ENCODE data around the gene RNF167.

RNF167 gene

DNA sequence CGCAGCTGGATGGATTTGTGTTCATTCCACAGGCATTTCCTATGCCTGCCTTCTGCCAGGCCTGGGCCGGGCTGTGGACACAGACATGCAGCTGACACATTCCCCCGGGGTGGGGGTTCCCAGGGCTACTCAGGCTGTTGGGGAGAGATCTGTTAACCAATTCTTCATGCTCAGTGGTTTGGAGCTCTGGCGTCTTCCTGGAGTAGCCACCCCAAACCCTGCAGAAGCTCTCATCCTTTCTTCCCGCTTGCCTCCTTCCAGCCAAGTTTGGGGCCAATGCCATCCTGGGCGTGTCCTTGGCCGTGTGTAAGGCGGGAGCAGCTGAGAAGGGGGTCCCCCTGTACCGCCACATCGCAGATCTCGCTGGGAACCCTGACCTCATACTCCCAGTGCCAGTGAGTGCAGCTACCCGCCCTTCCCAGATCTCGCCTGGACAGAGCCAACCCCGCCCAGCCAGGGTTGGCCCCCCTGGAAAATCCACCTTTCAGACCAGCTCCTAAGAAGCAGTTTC is 13.4 kb downstream of the RNF167 start:
- DNase-seq (ENCODE audit: low read depth in 2 of 2): no peak

DNA sequence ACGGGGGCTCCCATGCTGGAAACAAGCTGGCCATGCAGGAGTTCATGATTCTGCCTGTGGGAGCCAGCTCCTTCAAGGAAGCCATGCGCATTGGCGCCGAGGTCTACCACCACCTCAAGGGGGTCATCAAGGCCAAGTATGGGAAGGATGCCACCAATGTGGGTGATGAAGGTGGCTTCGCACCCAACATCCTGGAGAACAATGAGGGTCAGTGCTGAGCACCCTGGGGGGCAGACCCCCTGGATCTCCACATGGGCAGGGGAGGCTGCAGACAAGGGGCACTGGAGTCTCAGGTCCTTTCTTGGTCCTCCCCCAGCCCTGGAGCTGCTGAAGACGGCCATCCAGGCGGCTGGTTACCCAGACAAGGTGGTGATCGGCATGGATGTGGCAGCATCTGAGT is 15.0 kb downstream of the RNF167 start:
- DNase-seq (ENCODE audit: low read depth in 2 of 2): no peak

DNA sequence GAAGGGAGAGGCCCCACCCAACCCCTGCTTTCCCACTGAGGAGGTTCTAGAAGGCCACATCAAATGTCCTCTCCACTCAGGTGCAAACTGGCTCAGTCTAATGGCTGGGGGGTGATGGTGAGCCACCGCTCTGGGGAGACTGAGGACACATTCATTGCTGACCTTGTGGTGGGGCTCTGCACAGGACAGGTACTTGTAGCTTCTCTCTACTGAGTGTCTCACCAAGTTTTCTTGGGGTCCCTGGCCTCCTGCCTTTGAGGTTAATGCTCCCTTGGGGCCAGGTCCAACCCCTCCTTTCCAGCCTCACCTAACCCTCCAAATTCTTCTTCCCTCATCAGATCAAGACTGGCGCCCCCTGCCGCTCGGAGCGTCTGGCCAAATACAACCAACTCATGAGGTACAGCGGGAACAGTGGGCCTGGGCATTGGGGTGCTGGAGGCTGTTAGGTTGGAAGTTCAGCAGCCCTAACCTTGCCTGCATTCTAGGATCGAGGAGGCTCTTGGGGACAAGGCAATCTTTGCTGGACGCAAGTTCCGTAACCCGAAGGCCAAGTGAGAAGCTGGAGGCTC is 16.5 kb downstream of the RNF167 start:
- DNase-seq (ENCODE audit: low read depth in 2 of 2): no peak

- DNase-seq (ENCODE audit: low read depth in 2 of 2): no peak
These were observed 18.0 kb downstream of the RNF167 start for GRCh38 chr17:4958102-4958501.

DNA sequence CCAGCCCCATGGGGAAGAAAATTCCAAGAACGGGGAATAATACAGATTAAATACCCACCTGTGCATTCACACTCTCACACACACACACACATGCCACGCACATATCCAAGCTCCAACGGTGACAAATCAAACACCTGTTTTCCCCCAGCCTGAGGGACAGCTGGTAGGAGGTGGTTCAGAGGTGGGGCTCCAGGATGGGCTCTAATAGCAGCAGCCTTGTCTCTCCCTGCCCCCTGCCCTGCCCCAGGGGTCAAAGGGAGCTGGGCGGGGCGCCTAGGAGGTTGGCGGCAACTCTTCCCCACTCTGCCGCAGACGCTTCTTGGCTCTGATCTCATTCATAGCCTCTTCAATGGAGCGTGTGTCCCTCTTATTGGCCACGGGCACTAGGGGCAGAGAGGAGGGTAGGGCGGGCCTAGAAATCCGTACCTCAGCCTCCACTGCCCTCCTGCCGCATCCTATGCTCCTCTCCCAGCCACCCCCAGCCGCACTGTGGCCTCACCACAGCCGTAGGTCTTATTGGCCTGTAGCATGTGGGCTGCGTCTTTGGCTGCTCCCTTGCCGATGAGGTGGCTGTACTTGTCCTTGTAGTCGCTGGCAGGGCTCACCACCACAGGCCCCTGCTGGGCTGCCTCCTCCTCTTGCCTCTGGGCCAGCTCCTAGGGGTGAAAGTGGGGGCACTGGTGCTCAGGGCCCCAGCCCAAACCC is 19.3 kb downstream of the RNF167 start:
- DNase-seq (ENCODE audit: low read depth in 2 of 2): no peak

DNA sequence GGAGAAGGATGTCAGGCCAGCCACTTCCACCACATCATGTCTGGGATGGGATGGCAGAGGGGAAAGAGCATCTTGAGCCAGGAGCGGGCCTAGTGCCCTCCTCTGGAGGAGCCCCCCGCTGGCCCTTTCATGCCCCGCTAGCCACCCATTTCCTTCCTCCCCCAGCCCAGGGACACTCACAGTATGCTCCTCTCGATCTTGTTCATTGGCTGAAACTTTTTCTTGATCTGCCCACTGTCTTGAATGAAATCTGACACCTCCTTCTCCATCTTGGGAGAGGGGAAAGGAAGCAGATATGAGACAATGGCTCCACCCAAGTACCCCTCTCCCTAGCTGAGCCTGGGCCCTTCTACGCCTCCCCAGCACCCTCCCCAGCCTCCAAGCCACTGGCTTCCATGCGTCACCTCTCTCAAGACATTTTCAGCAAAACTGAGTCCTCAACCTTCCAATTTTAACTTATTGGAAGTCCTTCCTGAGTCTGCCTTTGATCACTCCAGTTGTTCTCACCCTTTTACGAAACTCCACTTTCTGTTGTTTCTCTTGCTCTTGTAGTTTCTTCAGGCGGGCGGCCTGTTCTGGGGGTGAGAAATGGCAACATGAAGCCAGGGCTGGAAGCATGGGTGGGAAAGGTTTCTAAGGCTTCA is 20.3 kb downstream of the RNF167 start:
- DNase-seq (ENCODE audit: low read depth in 2 of 2): no peak

GRCh38 chr17:4965311-4965986 is 25.4 kb downstream of the RNF167 start:
- DNase-seq (ENCODE audit: low read depth in 2 of 2): no peak

DNA sequence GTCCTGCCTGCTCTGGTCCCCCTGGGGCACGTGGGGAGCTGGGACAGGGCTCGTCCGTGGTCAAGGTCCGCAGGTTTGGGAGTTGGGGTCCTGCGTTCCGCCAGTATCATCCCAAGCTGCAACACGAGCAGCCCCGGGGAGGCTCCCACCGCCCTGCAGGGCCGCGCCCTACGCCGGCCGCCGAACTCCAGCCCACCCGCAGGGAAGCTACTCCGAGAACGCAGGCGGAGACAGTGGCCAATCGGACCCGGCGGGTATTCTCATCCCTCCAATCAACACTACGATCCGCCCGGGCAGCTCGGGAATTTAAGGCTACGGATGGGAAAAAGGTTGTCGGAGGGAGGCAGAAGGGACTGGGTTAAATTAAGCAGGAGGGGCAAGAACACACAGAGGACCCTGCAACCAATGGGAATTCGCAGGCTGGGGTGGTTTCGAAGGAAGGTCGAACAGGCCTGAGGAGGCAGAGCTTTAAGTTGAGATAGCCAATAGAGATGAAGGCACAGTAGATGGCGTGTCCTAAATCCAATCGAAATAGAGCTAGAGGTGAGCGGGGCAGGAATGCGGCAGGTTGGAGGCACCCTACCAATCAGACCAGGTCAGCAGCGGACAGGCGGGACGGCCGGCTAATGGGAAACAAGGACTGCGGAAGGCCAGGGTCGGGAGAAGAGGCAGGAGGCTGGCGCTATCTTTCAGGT is 26.9 kb downstream of the RNF167 start:
- DNase-seq (ENCODE audit: low read depth in 2 of 2): peak; percentile 88 to 89

DNA sequence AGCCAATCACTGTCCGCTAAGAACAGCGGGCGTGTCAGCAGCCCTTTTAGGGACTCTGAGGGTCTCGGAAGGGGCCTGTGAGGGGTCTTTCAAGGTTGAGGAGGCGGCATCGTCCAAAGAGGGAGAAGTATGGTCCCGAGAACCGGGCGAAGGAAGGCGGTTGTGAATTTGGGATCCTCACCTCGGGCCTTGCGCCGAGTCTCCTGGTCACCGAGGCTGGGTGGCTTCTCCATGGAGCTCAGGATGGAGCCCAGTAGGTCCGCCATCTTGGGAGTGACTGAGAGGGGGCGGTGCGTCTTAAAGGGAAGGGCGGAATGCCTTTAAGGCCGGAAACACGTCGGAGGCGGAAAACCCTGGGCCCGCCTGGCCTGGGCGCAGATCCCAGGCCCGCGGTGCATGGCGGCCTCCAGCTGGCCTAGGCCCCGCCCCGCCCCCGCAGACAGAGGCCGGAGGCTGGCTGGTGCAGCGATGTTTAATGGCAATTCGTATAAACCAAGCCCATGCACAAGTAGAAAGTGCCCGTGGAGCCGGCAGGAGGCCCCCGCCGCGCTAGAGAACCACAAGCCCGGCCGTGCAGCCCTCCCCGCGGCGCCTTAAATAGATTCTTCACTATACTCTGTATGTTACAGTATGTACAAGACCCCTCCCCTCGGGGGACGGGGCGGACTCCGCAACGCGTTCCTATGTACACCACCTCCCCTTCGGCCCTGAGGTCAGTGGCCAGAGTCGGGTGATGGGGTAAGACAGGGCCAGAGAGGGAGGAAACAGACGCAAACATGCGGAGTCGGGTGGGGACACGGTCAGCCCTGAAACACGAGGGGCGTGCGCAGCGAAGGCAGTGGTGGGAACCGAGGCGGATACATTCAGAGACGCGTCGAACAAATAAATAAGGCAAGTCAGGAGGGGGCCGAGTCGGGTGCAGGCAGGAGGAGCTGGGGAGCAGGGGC is 27.7 kb downstream of the RNF167 start, which contains the start of gene SPAG7:
Gene SPAG7, minus strand, starts transcription at position 279 of the 947 bp plus-strand sequence. Its CDS starts 13 bp downstream, at position 266.
- DNase-seq (ENCODE audit: low read depth in 2 of 2): peak; percentile 87 to 88

DNA sequence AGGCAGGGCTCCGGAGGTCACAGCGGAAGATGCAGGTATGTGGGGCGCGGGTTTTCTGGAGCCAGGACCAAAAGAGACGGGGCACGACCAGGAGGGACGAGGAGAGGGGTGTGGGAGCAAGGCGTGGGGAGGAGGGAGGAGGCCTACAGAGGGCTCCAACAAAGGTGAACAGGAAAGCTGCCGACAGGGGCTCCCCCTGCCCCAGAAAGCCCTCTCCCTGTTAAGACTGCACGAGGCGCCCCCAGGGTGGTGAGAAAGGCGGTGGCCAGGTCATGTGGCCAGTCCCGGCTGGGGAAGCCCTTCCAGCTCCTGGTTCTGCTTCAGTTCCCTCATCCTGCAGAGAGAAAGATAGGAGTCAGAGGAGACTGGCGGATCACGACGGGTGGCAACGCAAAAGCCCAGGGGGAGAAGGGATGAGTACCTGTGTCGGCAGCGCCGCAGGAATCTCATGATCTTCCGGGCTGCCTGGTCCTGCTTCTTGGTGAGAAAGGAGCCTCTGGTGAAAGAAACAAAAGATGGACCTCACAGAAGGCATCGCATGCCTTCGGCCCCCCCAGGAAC is 28.5 kb downstream of the RNF167 start:
- no peak for DNase-seq (ENCODE audit: low read depth in 2 of 2)

DNA sequence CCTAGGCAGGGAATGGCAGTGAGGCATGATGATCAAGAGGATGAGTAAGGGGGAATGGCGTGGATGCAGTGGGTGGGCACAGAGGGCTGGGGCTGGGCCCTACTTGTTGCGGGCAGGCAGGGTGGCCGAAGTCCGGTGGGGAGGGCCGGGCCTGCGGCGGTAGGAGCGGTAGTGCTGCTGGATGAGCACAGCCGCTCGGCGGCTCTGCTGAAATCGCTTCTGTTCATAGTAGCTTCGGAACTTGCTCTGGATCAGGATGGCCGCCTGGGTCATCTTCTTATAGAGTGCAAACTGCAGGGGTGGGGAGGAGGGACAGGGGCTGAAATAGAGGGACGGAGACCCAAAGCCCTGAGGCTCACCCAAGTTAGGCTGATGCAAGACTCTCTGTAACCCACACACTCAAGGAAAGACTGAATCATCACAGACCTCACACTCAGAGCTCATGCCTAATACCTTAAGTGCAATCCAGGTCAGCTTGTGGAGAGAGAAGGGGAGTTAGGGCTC is 29.0 kb downstream of the RNF167 start:
- peak; percentile 47 to 50 for DNase-seq (ENCODE audit: low read depth in 2 of 2)

DNA sequence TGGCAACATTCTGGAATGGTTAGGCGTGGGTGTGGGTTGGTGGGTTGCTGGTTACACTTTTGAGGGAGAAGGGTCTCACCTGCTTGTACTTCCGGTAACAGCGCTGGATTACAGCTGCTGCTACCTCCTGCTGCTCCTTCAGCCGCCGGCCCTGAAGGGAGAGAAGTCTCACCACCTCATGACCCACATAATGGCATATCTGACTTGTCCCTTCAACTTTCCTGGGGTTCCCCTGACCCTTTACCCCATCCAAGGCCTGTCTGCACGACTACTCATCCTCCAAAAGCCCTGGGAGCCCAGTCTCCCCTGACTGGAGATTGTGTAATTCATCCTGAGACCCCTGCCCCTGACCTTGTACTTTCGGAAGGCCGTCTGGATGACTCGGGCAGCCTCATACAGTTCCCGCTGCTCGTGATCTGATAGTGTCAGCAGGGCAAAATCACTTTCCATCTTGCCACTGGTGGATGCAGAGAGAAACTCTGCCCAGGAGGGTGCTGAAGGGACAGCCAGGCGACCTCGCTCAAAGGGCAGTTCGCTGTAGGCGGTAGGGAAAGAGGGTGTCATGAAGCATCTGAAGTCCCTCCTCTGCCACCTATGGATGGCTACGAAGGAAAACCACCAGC is 29.6 kb downstream of the RNF167 start:
- peak; percentile 26 to 35 for DNase-seq (ENCODE audit: low read depth in 2 of 2)

GRCh38 chr17:4970273-4970672 is 30.2 kb downstream of the RNF167 start:
- no peak for DNase-seq (ENCODE audit: low read depth in 2 of 2)

DNA sequence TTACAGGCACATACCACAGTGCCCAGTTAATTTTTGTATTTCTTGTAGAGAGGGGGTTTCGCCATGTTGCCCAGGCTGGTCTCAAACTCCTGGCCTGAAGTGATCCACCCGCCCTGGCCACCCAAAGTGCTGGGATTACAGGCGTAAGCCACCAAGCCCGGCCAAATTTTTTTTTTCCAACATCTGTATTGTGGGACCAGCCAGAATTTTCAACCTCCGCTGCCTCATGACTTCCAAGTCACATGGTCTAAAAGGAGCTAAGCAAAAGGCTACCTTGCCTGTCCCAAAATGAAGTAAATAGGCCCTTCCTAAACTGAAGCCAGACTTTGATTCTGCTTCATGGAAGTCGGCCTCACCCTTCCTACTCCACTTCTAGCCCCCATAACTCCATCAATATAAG is 31.8 kb downstream of the RNF167 start:
- no peak for DNase-seq (ENCODE audit: low read depth in 2 of 2)

GRCh38 chr17:4972322-4972721 is 32.3 kb downstream of the RNF167 start:
- DNase-seq (ENCODE audit: low read depth in 2 of 2): no peak

GRCh38 chr17:4972752-4973151 is 32.7 kb downstream of the RNF167 start:
- no peak for DNase-seq (ENCODE audit: low read depth in 2 of 2)

- no peak for DNase-seq (ENCODE audit: low read depth in 2 of 2)
These were observed 33.4 kb downstream of the RNF167 start for GRCh38 chr17:4973256-4974114.

GRCh38 chr17:4974115-4974670 is 34.1 kb downstream of the RNF167 start:
- DNase-seq (ENCODE audit: low read depth in 2 of 2): no peak

Measured in stimulated activated CD4-positive, alpha-beta T cell treated with anti-CD3 and anti-CD28 coated beads, Interleukin-15, amount 100 ng/mL, for 48 hours (primary cell).